SK-N-DZ (cell line): Measurements from ENCODE around the gene PXDN.

Source experiments
- DNase-seq: peaks from one replicate; pipeline ENCODE4 v3.0.0-alpha.2; 2015; ENCODE audit warnings: low spot score

PXDN gene

GRCh38 chr2:1663621-1664020 lies 80.7 kb downstream of the PXDN start:
- no peak for DNase-seq

- no peak for DNase-seq
Observed at GRCh38 chr2:1662606-1663180, 81.6 kb downstream of the PXDN start.

- no peak for DNase-seq
Observed at GRCh38 chr2:1661891-1662605, 82.3 kb downstream of the PXDN start.

GRCh38 chr2:1660656-1661640 lies 83.4 kb downstream of the PXDN start:
- DNase-seq: no peak

- no peak for DNase-seq
Observed at GRCh38 chr2:1659951-1660565, 84.3 kb downstream of the PXDN start.

GRCh38 chr2:1658394-1659151 lies 85.7 kb downstream of the PXDN start:
- no peak for DNase-seq

GRCh38 chr2:1656961-1657841 lies 87.1 kb downstream of the PXDN start:
- no peak for DNase-seq

- no peak for DNase-seq
Observed at GRCh38 chr2:1656326-1656960, 87.9 kb downstream of the PXDN start.

- no peak for DNase-seq
Observed at GRCh38 chr2:1655461-1655860, 88.9 kb downstream of the PXDN start.

- DNase-seq: no peak
Observed at GRCh38 chr2:1654696-1655374, 89.5 kb downstream of the PXDN start.

- DNase-seq: no peak
Observed at GRCh38 chr2:1653956-1654695, 90.2 kb downstream of the PXDN start.

GRCh38 chr2:1652034-1652790 lies 92.1 kb downstream of the PXDN start:
- no peak for DNase-seq

GRCh38 chr2:1651121-1652033 lies 92.9 kb downstream of the PXDN start:
- no peak for DNase-seq

- DNase-seq: no peak
Observed at GRCh38 chr2:1650085-1650872, 94.0 kb downstream of the PXDN start.
